Gastroesophageal sphincter (tissue), 3 donors: Measurements from ENCODE around the gene TULP4.

Experiments used
- CTCF ChIP-seq, 4 experiments: fragments of 200-600 bp in 2 of 4; fragments of 450-650 bp in 2 of 4; sonication (generic) in 1 of 4; IDR thresholded peaks; one replicate each; pipeline ENCODE4 v1.5.1; 2017 to 2019; ENCODE audit warnings: antibody characterized with exemption in 4 of 4, mild to moderate bottlenecking in 2 of 4, moderate library complexity in 2 of 4
- EP300 ChIP-seq: sonication (generic); formaldehyde crosslinking; IDR thresholded peaks from one replicate; pipeline ENCODE4 v1.6.1; 2017; ENCODE audit warnings: antibody characterized with exemption, mild to moderate bottlenecking
- POLR2A ChIP-seq, 2 donors: fragments of 450-650 bp; IDR thresholded peaks; one replicate each; pipeline ENCODE4 v1.6.1; 2017; ENCODE audit warnings: antibody characterized with exemption in 2 of 2, mild to moderate bottlenecking in 2 of 2, moderate library complexity in 1 of 2

- TF ChIP-seq CTCF (IDR thresholded peaks at IDR 0.05) (no peak), POLR2A (IDR thresholded peaks at IDR 0.05) (no peak), EP300 (no peak)
These were observed 83.9 kb downstream of the TULP4 start for GRCh38 chr6:158396136-158396535.
